Adrenal gland (tissue), 12 donors: Measurements from ENCODE around the gene PLEKHM2. TPM values are rescaled to one million over a fixed set of nuclear protein-coding genes. Genes with fewer than 3 reads are reported as not detected.

Experiments
- DNase-seq, 7 donors: peaks; one replicate each; pipeline ENCODE4 v3.0.0-alpha.2; 2019 to 2020
- H3K27ac ChIP-seq, 5 donors: fragments of 200-600 bp; sonication (generic) in 4 of 5; 1 replicate in 3 of 5; 2 replicates in 2 of 5; pipeline versions ENCODE4 v1.5.1 to v1.8.0; 2016 to 2020; ENCODE audit warnings: mild to moderate bottlenecking in 1 of 5
- H3K27me3 ChIP-seq: fragments of 200-600 bp; 2 replicates; pipeline ENCODE4 v1.8.0; 2021
- H3K36me3 ChIP-seq, 2 donors: fragments of 200-600 bp; replicated peaks in 1 of 2; 1 replicate in 1 of 2; 2 replicates in 1 of 2; pipeline versions ENCODE4 v1.5.1 to v1.8.0; 2018 to 2022
- H3K4me1 ChIP-seq, 2 donors: fragments of 200-600 bp; replicated peaks in 1 of 2; 1 replicate in 1 of 2; 2 replicates in 1 of 2; pipeline versions ENCODE4 v1.5.1 to v1.8.0; 2018 to 2021
- H3K4me3 ChIP-seq, 4 donors: fragments of 200-600 bp; sonication (generic) in 3 of 4; one replicate each; pipeline ENCODE4 v1.5.1; 2016 to 2018
- H3K9me3 ChIP-seq, 3 donors: fragments of 200-600 bp; sonication (generic) in 1 of 3; replicated peaks in 1 of 3; 1 replicate in 2 of 3; 2 replicates in 1 of 3; pipeline versions ENCODE4 v1.5.1 to v1.8.0; 2016 to 2021
- CTCF ChIP-seq, 6 experiments: fragments of 450-650 bp in 4 of 6; fragments of 200-600 bp in 2 of 6; sonication (generic) in 1 of 6; IDR thresholded peaks; 1 replicate in 5 of 6; 2 replicates in 1 of 6; pipeline versions ENCODE4 v1.5.1 to v1.8.0; 2016 to 2021; ENCODE audit warnings: antibody characterized with exemption in 6 of 6, mild to moderate bottlenecking in 2 of 6, moderate library complexity in 1 of 6
- POLR2A ChIP-seq, 2 donors: fragments of 450-650 bp; IDR thresholded peaks; one replicate each; pipeline ENCODE4 v1.6.1; 2017; ENCODE audit warnings: antibody characterized with exemption in 2 of 2, mild to moderate bottlenecking in 2 of 2, moderate library complexity in 1 of 2
- WGBS, 4 donors: extraction: QIAGEN DNeasy Blood & Tissue Kit in 2 of 4; methylation state at CpG; one replicate each; pipeline versions ENCODE4 v1.1.5 to v1.1.7; 2013 to 2017; 5-methylcytosine and 5-hydroxymethylcytosine counted together
- intact Hi-C, 2 donors: fragments of 100-400 bp; cut with DNase I; formaldehyde crosslinking; loops; one replicate each; pipeline versions ENCODE4 v1.14.1 to v1.15.0; 2022 to 2023
- polyA plus RNA-seq, 3 donors: library from polyadenylated mRNA; stranded (reverse); fragments of 200-250 nt in 2 of 3; fragments of 350-450 nt in 1 of 3; fragmentation: Illumina TruSeq in 1 of 3; extraction: RNeasy Lipid Tissue Mini Kit (QIAGEN cat#74804) in 1 of 3; gene quantifications; one replicate each; pipeline ENCODE4 v1.2.3, GENCODE V29; 2013 to 2014
- total RNA-seq, 9 donors: library from RNA; depleted of rRNA in 4 of 9; stranded (reverse); fragments of >200 nt in 4 of 9; fragments of 120-200 nt in 1 of 9; fragmentation: NEBNext Ultra II Directional in 1 of 9; extraction: Animal tissue kit (Norgen Biotek cat#: 25700) in 1 of 9; gene quantifications; one replicate each; pipeline versions ENCODE4 v1.1.0 to v1.2.4, GENCODE V29; 2013 to 2023
- donor health status: healthy with polysubstance abuse.
- donor health status: Bipolar disorder and iron deficiency.
- donor health status: DM: yes; HTN: yes; CAD: no.
- donor health status: DM: no; HTN: no; CAD: no.
- donor health status: DM: no; HTN: no; CAD: no.
- donor health status: DM: yes; HTN: yes; CAD: no.

PLEKHM2 gene
- total and polyA plus RNA-seq, 12 donors = 25.8 to 103 (median 70.1) TPM

GRCh38 chr1:15738416-15739113, 54.4 kb downstream of the PLEKHM2 start:
- H3K4me1 ChIP-seq = peaks cover 18 to 36% of the 10 kb centered on the region in 2 donors
- H3K27me3 ChIP-seq = no peaks in the 10 kb centered on the region
- no peak for TF ChIP-seq POLR2A (IDR thresholded peaks at IDR 0.05)
- no peak for TF ChIP-seq CTCF (IDR thresholded peaks at IDR 0.05)
- peaks cover 0 to 15% of the 10 kb centered on the region in 2 donors for H3K36me3 ChIP-seq
- intact Hi-C loops = loop anchor here in 1 of 2 donors (5.0 kb wide), 1 partner anchor 56 kb away; the partner anchor contains the start of gene PLEKHM2
- peak overlapping the region in 1 of 5 donors; percentile 66 for H3K27ac ChIP-seq
- H3K9me3 ChIP-seq = no peaks in the 10 kb centered on the region
- WGBS, 4 donors = 82 to 91% (median 88%) methylated on average over 12 to 15 of the region's 15 CpGs
- H3K4me3 ChIP-seq = no peak overlapping the region
- no peak for DNase-seq

- no peak for TF ChIP-seq CTCF (IDR thresholded peaks at IDR 0.05)
- no peak for TF ChIP-seq POLR2A (IDR thresholded peaks at IDR 0.05)
- Histone ChIP-seq H3K36me3 (peaks cover 0 to 8% of the 10 kb centered on the region in 2 donors), H3K9me3 (no peaks in the 10 kb centered on the region), H3K27me3 (no peaks in the 10 kb centered on the region), H3K4me3 (no peak overlapping the region), H3K4me1 (peaks cover 18 to 36% of the 10 kb centered on the region in 2 donors), H3K27ac (peak overlapping the region in 2 of 5 donors; percentile 8 to 66)
- 84 to 92% (median 86%) methylated on average over 2 to 16 of the region's 16 CpGs for WGBS, 4 donors
- DNase-seq = no peak
- intact Hi-C loops = loop anchor here in 1 of 2 donors (5.0 kb wide), 1 partner anchor 57 kb away; the partner anchor contains the start of gene PLEKHM2
Measured at GRCh38 chr1:15739259-15739658, 55.1 kb downstream of the PLEKHM2 start.

- Histone ChIP-seq H3K36me3 (peaks cover 0 to 3% of the 10 kb centered on the region in 2 donors), H3K4me3 (no peak overlapping the region), H3K9me3 (no peaks in the 10 kb centered on the region), H3K27me3 (no peaks in the 10 kb centered on the region), H3K27ac (peak overlapping the region in 1 of 5 donors; percentile 66), H3K4me1 (peaks cover 18 to 36% of the 10 kb centered on the region in 2 donors)
- TF ChIP-seq POLR2A (IDR thresholded peaks at IDR 0.05) (no peak), CTCF (IDR thresholded peaks at IDR 0.05) (no peak)
- intact Hi-C loops = loop anchor here in 1 of 2 donors (2.0 to 5.0 kb wide), 2 partner anchors 57 to 147 kb away; partner anchors contain the start of gene PLEKHM2
- 89 to 98% (median 92%) methylated on average over 6 to 7 of the region's 7 CpGs for WGBS, 4 donors
- no peak for DNase-seq
Measured at GRCh38 chr1:15739745-15740144, 55.6 kb downstream of the PLEKHM2 start.

GRCh38 chr1:15740924-15741850, 57.1 kb downstream of the PLEKHM2 start:
- Histone ChIP-seq H3K4me3 (no peak overlapping the region), H3K27me3 (no peaks in the 10 kb centered on the region), H3K9me3 (no peaks in the 10 kb centered on the region), H3K4me1 (peaks cover 8 to 22% of the 10 kb centered on the region in 2 donors), H3K36me3 (no peaks in the 10 kb centered on the region), H3K27ac (no peak overlapping the region)
- peak; percentile 81 to 92 (median 88) for DNase-seq
- 43 to 76% (median 49%) methylated on average over 11 to 27 of the region's 27 CpGs for WGBS, 4 donors
- TF ChIP-seq POLR2A (IDR thresholded peaks at IDR 0.05) (no peak), CTCF (IDR thresholded peaks at IDR 0.05) (peak; percentile 79 to 92 (median 88))
- intact Hi-C loops = loop anchor here in 1 of 2 donors (2.0 kb wide), 1 partner anchor 148 kb away; no protein-coding TSS in a partner anchor
